ENCODE measurements around the gene ARNT2. TPM values are rescaled to one million over a fixed set of nuclear protein-coding genes. Genes with fewer than 3 reads are reported as not detected.

The ARNT2 gene
- total and polyA plus RNA-seq, 2 donors, result 1.4 to 2.4 TPM

GRCh38 chr15:80568298-80568697 is 164.1 kb downstream of the ARNT2 start:
- WGBS, result 70% methylated on average over 8 of the region's 8 CpGs
- no peaks in the 10 kb centered on the region for H3K27me3 ChIP-seq (ENCODE audit: control insufficient read depth in 2 of 2, insufficient read depth in 1 of 2, low read length in 1 of 2)
- no peak overlapping the region for H3K4me3 ChIP-seq (ENCODE audit: low read length in 2 of 2)
- H3K4me1 ChIP-seq (ENCODE audit: control insufficient read depth in 2 of 2, insufficient read depth in 2 of 2, low read length in 2 of 2), result no peaks in the 10 kb centered on the region
- no peaks in the 10 kb centered on the region for H3K9me3 ChIP-seq (ENCODE audit: control insufficient read depth in 2 of 2, insufficient read depth in 1 of 2, low read length in 1 of 2)
- no peaks in the 10 kb centered on the region for H3K36me3 ChIP-seq (ENCODE audit: control insufficient read depth in 2 of 2, insufficient read depth in 2 of 2, low read length in 1 of 2)
- H3K27ac ChIP-seq (ENCODE audit: low read depth in 1 of 2, low read length in 1 of 2), result no peak overlapping the region
- peak in 3 of 9 donors; percentile 10 to 33 (median 11) for DNase-seq (ENCODE audit: low read depth in 6 of 9, low spot score in 9 of 9)

GRCh38 chr15:80568876-80569605 is 164.9 kb downstream of the ARNT2 start:
- 82% methylated on average over 20 of the region's 20 CpGs for WGBS

GRCh38 chr15:80569656-80570055 is 165.5 kb downstream of the ARNT2 start:
- Histone ChIP-seq H3K36me3 (ENCODE audit: control insufficient read depth in 2 of 2, insufficient read depth in 2 of 2, low read length in 1 of 2) (no peaks in the 10 kb centered on the region), H3K9me3 (ENCODE audit: control insufficient read depth in 2 of 2, insufficient read depth in 1 of 2, low read length in 1 of 2) (no peaks in the 10 kb centered on the region), H3K27me3 (ENCODE audit: control insufficient read depth in 2 of 2, insufficient read depth in 1 of 2, low read length in 1 of 2) (no peaks in the 10 kb centered on the region), H3K27ac (ENCODE audit: low read depth in 1 of 2, low read length in 1 of 2) (no peak overlapping the region), H3K4me3 (ENCODE audit: low read length in 2 of 2) (no peak overlapping the region), H3K4me1 (ENCODE audit: control insufficient read depth in 2 of 2, insufficient read depth in 2 of 2, low read length in 2 of 2) (no peaks in the 10 kb centered on the region)
- 96% methylated on average over 4 of the region's 4 CpGs for WGBS
- no peak for DNase-seq (ENCODE audit: low read depth in 6 of 9, low spot score in 9 of 9)

More at GRCh38 chr15:80568876-80569605, 164.9 kb downstream of the ARNT2 start:
- Histone ChIP-seq H3K4me3 (ENCODE audit: low read length in 2 of 2) (no peak overlapping the region), H3K9me3 (ENCODE audit: control insufficient read depth in 2 of 2, insufficient read depth in 1 of 2, low read length in 1 of 2) (no peaks in the 10 kb centered on the region), H3K27me3 (ENCODE audit: control insufficient read depth in 2 of 2, insufficient read depth in 1 of 2, low read length in 1 of 2) (no peaks in the 10 kb centered on the region), H3K36me3 (ENCODE audit: control insufficient read depth in 2 of 2, insufficient read depth in 2 of 2, low read length in 1 of 2) (no peaks in the 10 kb centered on the region), H3K27ac (ENCODE audit: low read depth in 1 of 2, low read length in 1 of 2) (no peak overlapping the region), H3K4me1 (ENCODE audit: control insufficient read depth in 2 of 2, insufficient read depth in 2 of 2, low read length in 2 of 2) (no peaks in the 10 kb centered on the region)
- DNase-seq (ENCODE audit: low read depth in 6 of 9, low spot score in 9 of 9), result no peak

- no peaks in the 10 kb centered on the region for H3K9me3 ChIP-seq (ENCODE audit: control insufficient read depth in 2 of 2, insufficient read depth in 1 of 2, low read length in 1 of 2)
- no peaks in the 10 kb centered on the region for H3K36me3 ChIP-seq (ENCODE audit: control insufficient read depth in 2 of 2, insufficient read depth in 2 of 2, low read length in 1 of 2)
- H3K27ac ChIP-seq (ENCODE audit: low read depth in 1 of 2, low read length in 1 of 2), result no peak overlapping the region
- no peak overlapping the region for H3K4me3 ChIP-seq (ENCODE audit: low read length in 2 of 2)
- WGBS, result 87% methylated on average over 6 of the region's 6 CpGs
- no peaks in the 10 kb centered on the region for H3K27me3 ChIP-seq (ENCODE audit: control insufficient read depth in 2 of 2, insufficient read depth in 1 of 2, low read length in 1 of 2)
- no peaks in the 10 kb centered on the region for H3K4me1 ChIP-seq (ENCODE audit: control insufficient read depth in 2 of 2, insufficient read depth in 2 of 2, low read length in 2 of 2)
- no peak for DNase-seq (ENCODE audit: low read depth in 6 of 9, low spot score in 9 of 9)
Measured at GRCh38 chr15:80570553-80570952, 166.4 kb downstream of the ARNT2 start.

GRCh38 chr15:80572337-80572736 is 168.2 kb downstream of the ARNT2 start:
- H3K9me3 ChIP-seq (ENCODE audit: control insufficient read depth in 2 of 2, insufficient read depth in 1 of 2, low read length in 1 of 2), result no peaks in the 10 kb centered on the region
- 73% methylated on average over 3 of the region's 3 CpGs for WGBS
- no peak overlapping the region for H3K4me3 ChIP-seq (ENCODE audit: low read length in 2 of 2)
- no peak overlapping the region for H3K27ac ChIP-seq (ENCODE audit: low read depth in 1 of 2, low read length in 1 of 2)
- no peaks in the 10 kb centered on the region for H3K36me3 ChIP-seq (ENCODE audit: control insufficient read depth in 2 of 2, insufficient read depth in 2 of 2, low read length in 1 of 2)
- DNase-seq (ENCODE audit: low read depth in 6 of 9, low spot score in 9 of 9), result no peak
- no peaks in the 10 kb centered on the region for H3K27me3 ChIP-seq (ENCODE audit: control insufficient read depth in 2 of 2, insufficient read depth in 1 of 2, low read length in 1 of 2)
- H3K4me1 ChIP-seq (ENCODE audit: control insufficient read depth in 2 of 2, insufficient read depth in 2 of 2, low read length in 2 of 2), result no peaks in the 10 kb centered on the region

- H3K27ac ChIP-seq (ENCODE audit: low read depth in 1 of 2, low read length in 1 of 2), result no peak overlapping the region
- no peaks in the 10 kb centered on the region for H3K9me3 ChIP-seq (ENCODE audit: control insufficient read depth in 2 of 2, insufficient read depth in 1 of 2, low read length in 1 of 2)
- no peaks in the 10 kb centered on the region for H3K36me3 ChIP-seq (ENCODE audit: control insufficient read depth in 2 of 2, insufficient read depth in 2 of 2, low read length in 1 of 2)
- H3K4me1 ChIP-seq (ENCODE audit: control insufficient read depth in 2 of 2, insufficient read depth in 2 of 2, low read length in 2 of 2), result no peaks in the 10 kb centered on the region
- H3K27me3 ChIP-seq (ENCODE audit: control insufficient read depth in 2 of 2, insufficient read depth in 1 of 2, low read length in 1 of 2), result no peaks in the 10 kb centered on the region
- DNase-seq (ENCODE audit: low read depth in 6 of 9, low spot score in 9 of 9), result no peak
- WGBS, result 99% methylated on average over 4 of the region's 4 CpGs
- H3K4me3 ChIP-seq (ENCODE audit: low read length in 2 of 2), result no peak overlapping the region
Measured at GRCh38 chr15:80573606-80574005, 169.4 kb downstream of the ARNT2 start.

GRCh38 chr15:80574590-80574989 is 170.4 kb downstream of the ARNT2 start:
- H3K27ac ChIP-seq (ENCODE audit: low read depth in 1 of 2, low read length in 1 of 2), result no peak overlapping the region
- no peak for DNase-seq (ENCODE audit: low read depth in 6 of 9, low spot score in 9 of 9)

GRCh38 chr15:80576519-80577090 is 172.4 kb downstream of the ARNT2 start:
- no peak for DNase-seq (ENCODE audit: low read depth in 6 of 9, low spot score in 9 of 9)

More at GRCh38 chr15:80574590-80574989, 170.4 kb downstream of the ARNT2 start:
- WGBS, result 93% methylated on average over 6 of the region's 6 CpGs
- Histone ChIP-seq H3K27me3 (ENCODE audit: control insufficient read depth in 2 of 2, insufficient read depth in 1 of 2, low read length in 1 of 2) (no peaks in the 10 kb centered on the region), H3K4me1 (ENCODE audit: control insufficient read depth in 2 of 2, insufficient read depth in 2 of 2, low read length in 2 of 2) (no peaks in the 10 kb centered on the region), H3K4me3 (ENCODE audit: low read length in 2 of 2) (no peak overlapping the region), H3K9me3 (ENCODE audit: control insufficient read depth in 2 of 2, insufficient read depth in 1 of 2, low read length in 1 of 2) (no peaks in the 10 kb centered on the region), H3K36me3 (ENCODE audit: control insufficient read depth in 2 of 2, insufficient read depth in 2 of 2, low read length in 1 of 2) (no peaks in the 10 kb centered on the region)

GRCh38 chr15:80577552-80578205 is 173.5 kb downstream of the ARNT2 start:
- Histone ChIP-seq H3K4me3 (ENCODE audit: low read length in 2 of 2) (no peak overlapping the region), H3K36me3 (ENCODE audit: control insufficient read depth in 2 of 2, insufficient read depth in 2 of 2, low read length in 1 of 2) (no peaks in the 10 kb centered on the region), H3K27ac (ENCODE audit: low read depth in 1 of 2, low read length in 1 of 2) (no peak overlapping the region), H3K4me1 (ENCODE audit: control insufficient read depth in 2 of 2, insufficient read depth in 2 of 2, low read length in 2 of 2) (no peaks in the 10 kb centered on the region), H3K27me3 (ENCODE audit: control insufficient read depth in 2 of 2, insufficient read depth in 1 of 2, low read length in 1 of 2) (no peaks in the 10 kb centered on the region), H3K9me3 (ENCODE audit: control insufficient read depth in 2 of 2, insufficient read depth in 1 of 2, low read length in 1 of 2) (no peaks in the 10 kb centered on the region)
- 96% methylated on average over 8 of the region's 8 CpGs for WGBS
- no peak for DNase-seq (ENCODE audit: low read depth in 6 of 9, low spot score in 9 of 9)

More at GRCh38 chr15:80576519-80577090, 172.4 kb downstream of the ARNT2 start:
- Histone ChIP-seq H3K9me3 (ENCODE audit: control insufficient read depth in 2 of 2, insufficient read depth in 1 of 2, low read length in 1 of 2) (no peaks in the 10 kb centered on the region), H3K4me1 (ENCODE audit: control insufficient read depth in 2 of 2, insufficient read depth in 2 of 2, low read length in 2 of 2) (no peaks in the 10 kb centered on the region), H3K4me3 (ENCODE audit: low read length in 2 of 2) (no peak overlapping the region), H3K27me3 (ENCODE audit: control insufficient read depth in 2 of 2, insufficient read depth in 1 of 2, low read length in 1 of 2) (no peaks in the 10 kb centered on the region), H3K36me3 (ENCODE audit: control insufficient read depth in 2 of 2, insufficient read depth in 2 of 2, low read length in 1 of 2) (no peaks in the 10 kb centered on the region), H3K27ac (ENCODE audit: low read depth in 1 of 2, low read length in 1 of 2) (no peak overlapping the region)
- 97% methylated on average over 12 of the region's 12 CpGs for WGBS
